Small intestine (tissue), 16 donors: Measurements from ENCODE around the gene ARPC2. TPM values are rescaled to one million over a fixed set of nuclear protein-coding genes. Genes with fewer than 3 reads are reported as not detected.
"Not testable (repeated sequence)": the region's sequence is repeated elsewhere in the genome, so short reads cannot be mapped to it uniquely, and the experiment has no call there.

ENCODE experiments used
- DNase-seq, 2 donors: peaks; one replicate each; pipeline versions ENCODE4 v3.0.0 to v3.0.0-alpha.2; 2013
- FAIRE-seq: peaks from 2 replicates; lab custom pipeline; 2012; peaks lifted over from hg19 to GRCh38; lab: Jason Lieb, UNC
- H3K27ac ChIP-seq, 3 donors: one replicate each; pipeline ENCODE4 v1.5.1; 2013; ENCODE audit warnings: low read length in 2 of 3, mild to moderate bottlenecking in 2 of 3, control low read depth in 1 of 3, inconsistent platforms in 1 of 3, low read depth in 1 of 3, moderate library complexity in 1 of 3
- H3K27me3 ChIP-seq, 3 donors: one replicate each; pipeline ENCODE4 v1.6.1; 2013; ENCODE audit warnings: low read length in 3 of 3, inconsistent platforms in 1 of 3; ENCODE audit not compliant: control insufficient read depth in 3 of 3, insufficient read depth in 3 of 3
- H3K36me3 ChIP-seq, 3 donors: one replicate each; pipeline ENCODE4 v1.6.1; 2013; ENCODE audit warnings: low read length in 3 of 3, inconsistent platforms in 1 of 3, low read depth in 1 of 3, mild to moderate bottlenecking in 1 of 3, moderate library complexity in 1 of 3; ENCODE audit not compliant: control insufficient read depth in 3 of 3, insufficient read depth in 2 of 3
- H3K4me1 ChIP-seq, 3 donors: one replicate each; pipeline ENCODE4 v1.6.1; 2013; ENCODE audit warnings: low read length in 2 of 3, inconsistent platforms in 1 of 3, low read depth in 1 of 3, mild to moderate bottlenecking in 1 of 3, moderate library complexity in 1 of 3; ENCODE audit not compliant: control insufficient read depth in 3 of 3, insufficient read depth in 2 of 3
- H3K4me3 ChIP-seq, 3 donors: one replicate each; pipeline ENCODE4 v1.5.1; 2013; ENCODE audit warnings: low read length in 3 of 3, control low read depth in 1 of 3, inconsistent platforms in 1 of 3, low read depth in 1 of 3, mild to moderate bottlenecking in 1 of 3, moderate library complexity in 1 of 3
- H3K9me3 ChIP-seq, 2 donors: one replicate each; pipeline ENCODE4 v1.6.1; 2013; ENCODE audit warnings: low read depth in 1 of 2, low read length in 1 of 2; ENCODE audit not compliant: control insufficient read depth in 2 of 2, insufficient read depth in 1 of 2
- WGBS, 3 donors: extraction: QIAGEN DNeasy Blood & Tissue Kit; methylation state at CpG; one replicate each; pipeline ENCODE4 v1.1.7; 2013; 5-methylcytosine and 5-hydroxymethylcytosine counted together
- long read RNA-seq, 10 donors: transcript quantifications; one replicate each; lab custom pipeline, GENCODE V29; 2026
- polyA plus RNA-seq, 4 donors: library from polyadenylated mRNA; stranded (reverse) in 3 of 4; unstranded in 1 of 4; fragments of 200-250 nt in 3 of 4; fragments of 120-200 nt in 1 of 4; gene quantifications; one replicate each; pipeline versions ENCODE4 v1.2.1 to v1.2.3, GENCODE V29; 2013
- donor health status: healthy with polysubstance abuse.
- donor health status: control.
- donor health status: control.
- donor health status: Bipolar disorder and iron deficiency.
- donor health status: healthy.

Gene ARPC2
- 100 to 1,000 TPM; 242 to 300 (median 270) TPM for polyA plus RNA-seq
- long read RNA-seq, donor 1, result 0 reads
- long read RNA-seq, donor 2, transcript ARPC2-202 (11 exons, 1,505 nt), result major isoform, 57 of 101 reads
- long read RNA-seq, donor 2, transcript ARPC2-216 (2 exons, 550 nt), result minor isoform, 6 of 101 reads
- long read RNA-seq, donor 2, transcript ARPC2-201 (10 exons, 1,605 nt), result minor isoform, 7 of 101 reads
- long read RNA-seq, donor 2, partial matches to known transcripts, result 26 of 101 reads
- long read RNA-seq, donor 2, other reads (novel, unspliced or antisense), result 0 of 101 reads
- long read RNA-seq, donor 3, transcript ARPC2-202 (11 exons, 1,505 nt), result major isoform, 76 of 184 reads
- long read RNA-seq, donor 3, transcript ARPC2-216 (2 exons, 550 nt), result minor isoform, 11 of 184 reads
- long read RNA-seq, donor 3, transcript ARPC2-201 (10 exons, 1,605 nt), result minor isoform, 11 of 184 reads
- long read RNA-seq, donor 3, partial matches to known transcripts, result 81 of 184 reads
- long read RNA-seq, donor 3, other reads (novel, unspliced or antisense), result 0 of 184 reads
- long read RNA-seq, donor 4, partial matches to known transcripts, result 0 of 5 reads
- long read RNA-seq, donor 4, other reads (novel, unspliced or antisense), result 0 of 5 reads
- long read RNA-seq, donor 5, transcript ARPC2-201 (10 exons, 1,605 nt), result minor isoform, 5 of 60 reads
- long read RNA-seq, donor 5, transcript ARPC2-202 (11 exons, 1,505 nt), result major isoform, 26 of 60 reads
- long read RNA-seq, donor 5, partial matches to known transcripts, result 21 of 60 reads
- long read RNA-seq, donor 5, other reads (novel, unspliced or antisense), result 0 of 60 reads
- long read RNA-seq, donor 6, transcript ARPC2-216 (2 exons, 550 nt), result minor isoform, 6 of 171 reads
- long read RNA-seq, donor 6, transcript ARPC2-201 (10 exons, 1,605 nt), result minor isoform, 7 of 171 reads
- long read RNA-seq, donor 6, transcript ARPC2-202 (11 exons, 1,505 nt), result major isoform, 57 of 171 reads
- long read RNA-seq, donor 6, partial matches to known transcripts, result 96 of 171 reads
- long read RNA-seq, donor 6, other reads (novel, unspliced or antisense), result 0 of 171 reads
- long read RNA-seq, donor 7, result 0 reads
- long read RNA-seq, donor 8, transcript ARPC2-201 (10 exons, 1,605 nt), result minor isoform, 5 of 28 reads
- long read RNA-seq, donor 8, transcript ARPC2-202 (11 exons, 1,505 nt), result major isoform, 21 of 28 reads
- long read RNA-seq, donor 8, partial matches to known transcripts, result 0 of 28 reads
- long read RNA-seq, donor 8, other reads (novel, unspliced or antisense), result 0 of 28 reads
- long read RNA-seq, donor 9, transcript ARPC2-202 (11 exons, 1,505 nt), result major isoform, 31 of 49 reads
- long read RNA-seq, donor 9, partial matches to known transcripts, result 8 of 49 reads
- long read RNA-seq, donor 9, other reads (novel, unspliced or antisense), result 0 of 49 reads
- long read RNA-seq, donor 10, transcript ARPC2-217 (5 exons, 1,039 nt), result minor isoform, 5 of 347 reads
- long read RNA-seq, donor 10, transcript ARPC2-216 (2 exons, 550 nt), result minor isoform, 13 of 347 reads
- long read RNA-seq, donor 10, transcript ARPC2-201 (10 exons, 1,605 nt), result minor isoform, 16 of 347 reads
- long read RNA-seq, donor 10, transcript ARPC2-202 (11 exons, 1,505 nt), result major isoform, 91 of 347 reads
- long read RNA-seq, donor 10, partial matches to known transcripts, result 219 of 347 reads
- long read RNA-seq, donor 10, other reads (novel, unspliced or antisense), result 0 of 347 reads

DNA sequence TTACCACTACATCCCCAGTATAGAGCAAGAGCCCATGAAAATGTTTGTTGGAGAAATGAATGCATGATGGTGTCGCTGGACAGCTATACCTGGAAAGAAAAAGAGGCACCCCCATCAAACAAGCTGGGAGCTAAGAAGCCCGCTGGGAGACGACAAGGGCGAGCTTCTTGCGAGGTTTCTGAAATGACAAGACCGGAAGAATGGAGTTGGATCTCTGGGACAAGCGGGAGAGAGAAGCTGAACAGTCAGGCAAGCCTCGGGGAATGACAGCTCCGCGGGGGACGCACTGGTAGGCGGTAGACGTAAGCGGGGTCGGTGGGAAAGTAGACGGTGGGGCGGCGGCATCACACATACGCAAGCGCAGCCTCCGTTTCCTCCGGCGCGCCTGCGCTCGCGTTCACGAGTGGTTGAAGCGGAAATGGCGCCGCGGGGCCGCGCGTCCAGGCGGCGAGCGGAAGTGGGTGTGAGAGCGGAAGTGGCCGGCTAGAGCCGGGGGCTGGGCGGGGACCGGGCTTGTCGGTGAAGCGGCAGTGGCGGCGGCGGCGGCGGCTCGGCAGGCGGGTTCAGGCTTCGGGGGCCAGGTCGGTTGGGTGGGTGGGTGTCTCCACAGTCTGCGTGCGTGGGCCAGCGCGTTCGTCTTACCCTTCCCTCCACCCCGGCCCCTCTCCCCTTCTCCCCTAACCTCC is at the start of gene ARPC2:
Gene ARPC2 (plus strand): TSS at position 516 of the 686 bp plus-strand sequence. CDS start 282 bp downstream, outside the sequence.
- Histone ChIP-seq H3K4me1 (peaks cover 3 to 29% (median 13%) of the 10 kb centered on the region in 3 donors), H3K36me3 (peaks cover 0 to 2% (median 2%) of the 10 kb centered on the region in 3 donors), H3K27ac (peak within 1 kb of the TSS; percentile 86 to 95 (median 94)), H3K4me3 (peak within 1 kb of the TSS; percentile 68 to 99 (median 97)), H3K9me3 (no peaks in the 10 kb centered on the region), H3K27me3 (no peaks in the 10 kb centered on the region)
- DNase-seq, result peak; percentile 93 to 99
- FAIRE-seq, result no peak
- WGBS, 3 donors, result 0 to 1% (median 0%) methylated on average over 37 to 60 of the region's 60 CpGs

DNA sequence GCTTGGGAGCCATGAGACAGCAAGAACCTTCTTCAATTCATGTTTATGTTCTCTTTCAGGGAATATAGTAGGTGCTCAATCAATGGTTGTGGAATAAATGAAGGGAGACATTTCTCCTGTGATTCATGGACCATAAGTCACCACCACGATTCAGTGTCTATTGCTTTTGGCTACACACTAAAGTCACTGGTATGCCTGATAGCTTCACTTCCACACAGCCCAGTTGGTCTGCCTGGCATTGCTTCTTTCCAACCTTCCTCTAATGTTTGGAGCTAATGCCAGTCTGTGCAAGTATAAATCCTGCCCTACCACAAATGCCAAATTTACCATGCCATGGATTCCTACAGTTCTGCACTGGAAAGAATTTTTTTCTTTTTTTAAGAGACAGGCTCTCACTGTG is 49.0 kb upstream of the ARPC2 start:
- Histone ChIP-seq H3K36me3 (no peaks in the 10 kb centered on the region), H3K4me3 (no peak overlapping the region), H3K4me1 (peaks cover 0 to 12% (median 0%) of the 10 kb centered on the region in 3 donors), H3K27ac (no peak overlapping the region), H3K27me3 (peaks cover 0 to 11% (median 0%) of the 10 kb centered on the region in 3 donors), H3K9me3 (no peaks in the 10 kb centered on the region)
- DNase-seq (no peak), FAIRE-seq (no peak)
- 71 to 84% (median 79%) methylated on average over 1 of the region's 1 CpG for WGBS, 3 donors

- FAIRE-seq, result no peak
- peaks cover 0 to 12% (median 0%) of the 10 kb centered on the region in 3 donors for H3K4me1 ChIP-seq
- 48 to 61% (median 59%) methylated on average over 9 of the region's 9 CpGs for WGBS, 3 donors
Observed at GRCh38 chr2:218168635-218169462, 48.1 kb upstream of the ARPC2 start.

GRCh38 chr2:218169757-218170546 is 47.0 kb upstream of the ARPC2 start:
- FAIRE-seq, result no peak

More at GRCh38 chr2:218168635-218169462, 48.1 kb upstream of the ARPC2 start:
- no peak overlapping the region for H3K27ac ChIP-seq
- H3K36me3 ChIP-seq, result no peaks in the 10 kb centered on the region
- H3K4me3 ChIP-seq, result no peak overlapping the region
- peak; percentile 56 to 76 for DNase-seq
- no peaks in the 10 kb centered on the region for H3K9me3 ChIP-seq
- H3K27me3 ChIP-seq, result peaks cover 0 to 7% (median 0%) of the 10 kb centered on the region in 3 donors

DNA sequence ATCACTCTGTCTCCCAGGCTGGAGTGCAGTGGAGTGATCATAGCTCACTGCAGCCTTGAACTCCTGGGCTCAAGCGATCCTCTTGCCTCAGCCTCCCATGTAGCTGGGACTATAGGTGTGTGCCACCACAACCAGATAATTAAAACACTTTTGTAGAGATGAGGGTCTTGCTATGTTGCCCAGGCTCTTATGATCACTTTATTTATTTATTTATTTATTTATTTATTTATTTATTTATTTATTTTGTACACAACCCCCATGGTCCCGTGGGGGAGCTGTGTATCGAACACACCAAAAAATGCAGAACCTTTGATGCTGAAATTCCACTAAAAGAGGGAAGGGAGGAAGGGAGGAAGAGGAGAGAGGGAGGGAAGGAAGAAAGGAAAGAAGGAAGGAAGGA is 45.2 kb upstream of the ARPC2 start:
- not testable (repeated sequence) for H3K36me3 ChIP-seq, H3K27me3 ChIP-seq, H3K9me3 ChIP-seq, DNase-seq, FAIRE-seq, H3K27ac ChIP-seq, H3K4me3 ChIP-seq
- WGBS, 3 donors, result 88 to 91% (median 89%) methylated on average over 3 of the region's 3 CpGs
- peaks cover 0 to 12% (median 0%) of the 10 kb centered on the region in 3 donors for H3K4me1 ChIP-seq

More at GRCh38 chr2:218169757-218170546, 47.0 kb upstream of the ARPC2 start:
- peaks cover 0 to 12% (median 0%) of the 10 kb centered on the region in 3 donors for H3K4me1 ChIP-seq
- peak; percentile 59 to 93 for DNase-seq
- 52 to 67% (median 55%) methylated on average over 5 of the region's 5 CpGs for WGBS, 3 donors
- no peaks in the 10 kb centered on the region for H3K36me3 ChIP-seq
- peaks cover 0 to 7% (median 0%) of the 10 kb centered on the region in 3 donors for H3K27me3 ChIP-seq
- peak overlapping the region in 1 of 3 donors; percentile 72 for H3K27ac ChIP-seq
- H3K4me3 ChIP-seq, result no peak overlapping the region
- no peaks in the 10 kb centered on the region for H3K9me3 ChIP-seq

DNA sequence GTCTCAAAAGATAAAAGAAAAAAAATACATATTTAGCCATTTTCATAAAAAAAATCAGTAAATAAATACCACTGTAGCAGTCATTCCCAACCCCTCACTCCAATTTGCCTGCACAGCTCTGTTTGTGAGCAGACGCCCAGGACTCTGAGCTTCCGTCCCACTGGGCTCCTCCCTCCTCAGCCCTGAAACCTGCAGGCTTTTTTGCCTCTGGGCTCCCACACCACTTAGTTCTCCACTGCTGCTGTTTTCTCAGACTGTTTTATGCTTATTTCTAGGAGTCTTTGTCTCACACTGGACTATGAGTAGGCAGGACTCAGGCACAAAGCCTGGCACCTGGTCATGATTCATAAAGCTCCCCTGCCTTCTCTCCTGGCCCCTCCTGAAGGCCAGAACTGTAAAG is 44.1 kb upstream of the ARPC2 start:
- Histone ChIP-seq H3K4me1 (peaks cover 0 to 12% (median 0%) of the 10 kb centered on the region in 3 donors), H3K9me3 (no peaks in the 10 kb centered on the region), H3K4me3 (no peak overlapping the region), H3K27ac (no peak overlapping the region), H3K36me3 (no peaks in the 10 kb centered on the region), H3K27me3 (no peaks in the 10 kb centered on the region)
- WGBS, 3 donors, result 80 to 92% (median 81%) methylated on average over 2 of the region's 2 CpGs
- FAIRE-seq (no peak), DNase-seq (no peak)
